Ishikawa (cell line): ENCODE results near the gene MYO9A.

ENCODE experiments used
- CEBPB ChIP-seq: IDR thresholded peaks from 2 replicates; pipeline ENCODE4 v1.6.1; 2012
- CREB1 ChIP-seq: IDR thresholded peaks from 2 replicates; pipeline ENCODE4 v1.6.1; 2012; ENCODE audit warnings: low read depth
- EGR1 ChIP-seq: IDR thresholded peaks from 2 replicates; pipeline ENCODE4 v1.6.1; 2012
- EP300 ChIP-seq: IDR thresholded peaks from 2 replicates; pipeline ENCODE4 v1.6.1; 2012; ENCODE audit warnings: borderline replicate concordance
- FOXM1 ChIP-seq: IDR thresholded peaks from 2 replicates; pipeline ENCODE4 v1.6.1; 2012; ENCODE audit warnings: low read depth, borderline replicate concordance
- NFIC ChIP-seq: IDR thresholded peaks from 2 replicates; pipeline ENCODE4 v1.6.1; 2012
- RAD21 ChIP-seq: IDR thresholded peaks from 2 replicates; pipeline ENCODE4 v1.6.1; 2012; ENCODE audit warnings: low read depth
- TAF1 ChIP-seq: IDR thresholded peaks from 2 replicates; pipeline ENCODE4 v1.6.1; 2012; ENCODE audit warnings: low read depth, mild to moderate bottlenecking
- TCF12 ChIP-seq: IDR thresholded peaks from 2 replicates; pipeline ENCODE4 v1.6.1; 2012; ENCODE audit warnings: low read depth
- TEAD4 ChIP-seq: IDR thresholded peaks from 2 replicates; pipeline ENCODE4 v1.6.1; 2012
- USF1 ChIP-seq: IDR thresholded peaks from 2 replicates; pipeline ENCODE4 v1.6.1; 2012
- YY1 ChIP-seq: IDR thresholded peaks from 2 replicates; pipeline ENCODE4 v1.6.1; 2012; ENCODE audit warnings: low read depth
- ZBTB7A ChIP-seq: IDR thresholded peaks from 2 replicates; pipeline ENCODE4 v1.6.1; 2012; ENCODE audit warnings: low read depth
- TF ChIP-seq, protein P1 (sequence below): IDR thresholded peaks from 2 replicates; pipeline ENCODE4 v1.6.1; 2012
- TF ChIP-seq, protein P2 (sequence below): IDR thresholded peaks from 2 replicates; pipeline ENCODE4 v1.6.1; 2012; ENCODE audit warnings: low read depth, mild to moderate bottlenecking

Gene MYO9A

DNA sequence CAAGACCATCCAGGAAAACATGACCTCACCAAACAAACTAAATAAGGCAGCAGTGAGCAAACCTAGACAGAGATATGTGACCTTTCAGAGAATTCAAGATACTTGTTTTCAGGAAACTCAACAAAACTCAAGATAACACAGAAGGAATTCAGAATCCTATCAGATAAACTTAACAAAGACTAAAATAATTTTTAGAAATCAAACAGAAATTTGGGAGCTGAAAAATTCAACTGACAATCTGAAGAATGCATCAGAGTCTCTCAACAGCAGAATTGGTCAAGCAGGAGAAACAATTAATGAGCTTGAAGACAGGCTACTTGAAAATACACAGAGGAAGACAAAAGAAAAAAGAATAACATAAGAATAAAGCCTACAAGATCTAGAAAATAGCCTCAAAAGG, 55.6 kb downstream of the MYO9A start:
- TF ChIP-seq EGR1 (no peak), TEAD4 (no peak), FOXM1 (no peak), EP300 (no peak), CREB1 (no peak), RAD21 (no peak), USF1 (no peak), TCF12 (no peak), YY1 (no peak), NFIC (no peak), CEBPB (no peak), TAF1 (no peak), ZBTB7A (no peak)
- TF ChIP-seq, protein P1, sequence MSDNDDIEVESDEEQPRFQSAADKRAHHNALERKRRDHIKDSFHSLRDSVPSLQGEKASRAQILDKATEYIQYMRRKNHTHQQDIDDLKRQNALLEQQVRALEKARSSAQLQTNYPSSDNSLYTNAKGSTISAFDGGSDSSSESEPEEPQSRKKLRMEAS = no peak
- TF ChIP-seq, protein P2, sequence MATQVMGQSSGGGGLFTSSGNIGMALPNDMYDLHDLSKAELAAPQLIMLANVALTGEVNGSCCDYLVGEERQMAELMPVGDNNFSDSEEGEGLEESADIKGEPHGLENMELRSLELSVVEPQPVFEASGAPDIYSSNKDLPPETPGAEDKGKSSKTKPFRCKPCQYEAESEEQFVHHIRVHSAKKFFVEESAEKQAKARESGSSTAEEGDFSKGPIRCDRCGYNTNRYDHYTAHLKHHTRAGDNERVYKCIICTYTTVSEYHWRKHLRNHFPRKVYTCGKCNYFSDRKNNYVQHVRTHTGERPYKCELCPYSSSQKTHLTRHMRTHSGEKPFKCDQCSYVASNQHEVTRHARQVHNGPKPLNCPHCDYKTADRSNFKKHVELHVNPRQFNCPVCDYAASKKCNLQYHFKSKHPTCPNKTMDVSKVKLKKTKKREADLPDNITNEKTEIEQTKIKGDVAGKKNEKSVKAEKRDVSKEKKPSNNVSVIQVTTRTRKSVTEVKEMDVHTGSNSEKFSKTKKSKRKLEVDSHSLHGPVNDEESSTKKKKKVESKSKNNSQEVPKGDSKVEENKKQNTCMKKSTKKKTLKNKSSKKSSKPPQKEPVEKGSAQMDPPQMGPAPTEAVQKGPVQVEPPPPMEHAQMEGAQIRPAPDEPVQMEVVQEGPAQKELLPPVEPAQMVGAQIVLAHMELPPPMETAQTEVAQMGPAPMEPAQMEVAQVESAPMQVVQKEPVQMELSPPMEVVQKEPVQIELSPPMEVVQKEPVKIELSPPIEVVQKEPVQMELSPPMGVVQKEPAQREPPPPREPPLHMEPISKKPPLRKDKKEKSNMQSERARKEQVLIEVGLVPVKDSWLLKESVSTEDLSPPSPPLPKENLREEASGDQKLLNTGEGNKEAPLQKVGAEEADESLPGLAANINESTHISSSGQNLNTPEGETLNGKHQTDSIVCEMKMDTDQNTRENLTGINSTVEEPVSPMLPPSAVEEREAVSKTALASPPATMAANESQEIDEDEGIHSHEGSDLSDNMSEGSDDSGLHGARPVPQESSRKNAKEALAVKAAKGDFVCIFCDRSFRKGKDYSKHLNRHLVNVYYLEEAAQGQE = no peak

GRCh38 chr15:72060687-72061250, 57.2 kb downstream of the MYO9A start:
- TF ChIP-seq EP300 (no peak), FOXM1 (no peak), RAD21 (no peak), YY1 (no peak), CEBPB (no peak), TEAD4 (no peak), USF1 (no peak), TAF1 (no peak), TCF12 (no peak), ZBTB7A (no peak), EGR1 (no peak), CREB1 (no peak), NFIC (no peak)
- TF ChIP-seq, protein P1 = no peak
- TF ChIP-seq, protein P2 = no peak

- TF ChIP-seq TEAD4 (no peak), EP300 (no peak), ZBTB7A (no peak), EGR1 (no peak), NFIC (no peak)
- TF ChIP-seq, protein P1 = no peak
These were observed 59.4 kb downstream of the MYO9A start for GRCh38 chr15:72058585-72058984.

- no peak for TF ChIP-seq TAF1
- TF ChIP-seq EGR1 = no peak
- TF ChIP-seq, protein P1 = no peak
- no peak for TF ChIP-seq CREB1
- TF ChIP-seq NFIC = no peak
- TF ChIP-seq EP300 = no peak
- no peak for TF ChIP-seq TEAD4
- TF ChIP-seq, protein P2 = no peak
- TF ChIP-seq CEBPB = no peak
- no peak for TF ChIP-seq FOXM1
- no peak for TF ChIP-seq RAD21
- TF ChIP-seq ZBTB7A = no peak
- TF ChIP-seq USF1 = no peak
- TF ChIP-seq YY1 = no peak
- TF ChIP-seq TCF12 = no peak
These were observed 60.3 kb downstream of the MYO9A start for GRCh38 chr15:72057548-72058091.
